Dermis microvascular lymphatic vessel endothelial cell (primary cell): ENCODE measurements around the gene MEN1. TPM values are rescaled to one million over a fixed set of nuclear protein-coding genes. Genes with fewer than 3 reads are reported as not detected.

Experiments used
- DNase-seq, 2 donors: peaks; one replicate each; pipeline versions ENCODE4 v3.0.0 to v3.0.0-alpha.2; 2010; ENCODE audit warnings: low read depth in 2 of 2
- total RNA-seq: library from RNA; depleted of rRNA; stranded (reverse); fragments of >200 nt; gene quantifications from 2 replicates; pipeline ENCODE4 v1.2.1, GENCODE V29; 2014

MEN1 gene
- total RNA-seq, 1 donor from 2014 or later: 10.8 TPM

GRCh38 chr11:64765291-64765850 lies 45.0 kb downstream of the MEN1 start:
- no peak for DNase-seq

GRCh38 chr11:64764753-64765152 lies 45.6 kb downstream of the MEN1 start:
- no peak for DNase-seq

- DNase-seq: no peak
These were observed 46.2 kb downstream of the MEN1 start for GRCh38 chr11:64764040-64764611.

GRCh38 chr11:64763526-64764039 lies 46.8 kb downstream of the MEN1 start:
- DNase-seq: no peak

- DNase-seq: peak in 1 of 2 donors; percentile 61
These were observed 47.5 kb downstream of the MEN1 start for GRCh38 chr11:64762674-64763525.

GRCh38 chr11:64762277-64762673 lies 48.1 kb downstream of the MEN1 start:
- DNase-seq: no peak

- no peak for DNase-seq
These were observed 49.5 kb downstream of the MEN1 start for GRCh38 chr11:64760759-64761420.

- no peak for DNase-seq
These were observed 50.3 kb downstream of the MEN1 start, which contains the start of gene PYGM for GRCh38 chr11:64759722-64760719. Gene PYGM, minus strand, starts transcription at chr11:64759974. Its CDS starts 76 bp downstream, at chr11:64759898.

GRCh38 chr11:64759131-64759721 lies 51.1 kb downstream of the MEN1 start:
- no peak for DNase-seq

GRCh38 chr11:64758330-64759079 lies 51.8 kb downstream of the MEN1 start:
- DNase-seq: no peak

- DNase-seq: no peak
These were observed 52.6 kb downstream of the MEN1 start for GRCh38 chr11:64757549-64758329.

- no peak for DNase-seq
These were observed 54.5 kb downstream of the MEN1 start for GRCh38 chr11:64755681-64756361.

GRCh38 chr11:64754919-64755662 lies 55.3 kb downstream of the MEN1 start:
- no peak for DNase-seq

- no peak for DNase-seq
These were observed 56.0 kb downstream of the MEN1 start for GRCh38 chr11:64754124-64754918.
